HEK293T (cell line): Measurements from ENCODE around the gene KLHL29.

Source experiments
- CTCF ChIA-PET: fragments of 350-600 bp; formaldehyde crosslinking; extraction: SDS; loops from one replicate; lab custom pipeline; 2021; ENCODE audit warnings: antibody characterized with exemption, inconsistent platforms; lab: Yijun Ruan, JAX
- POLR2A ChIA-PET: fragments of 350-600 bp; formaldehyde crosslinking; extraction: SDS; loops from one replicate; lab custom pipeline; 2020; ENCODE audit warnings: antibody characterized with exemption, inconsistent platforms; lab: Yijun Ruan, JAX
- DNase-seq: peaks from one replicate; pipeline ENCODE4 v3.0.0; 2012; ENCODE audit warnings: mixed read lengths; ENCODE audit errors: extremely low spot score
- ARNT ChIP-seq: fragments of 450-650 bp; IDR thresholded peaks from 2 replicates; pipeline ENCODE4 v1.6.1; 2017; ENCODE audit warnings: mild to moderate bottlenecking
- BHLHE40 ChIP-seq: fragments of 450-650 bp; IDR thresholded peaks from 2 replicates; pipeline ENCODE4 v1.6.1; 2016; ENCODE audit warnings: mild to moderate bottlenecking, moderate library complexity, borderline replicate concordance
- CTBP1 ChIP-seq: fragments of 450-650 bp; IDR thresholded peaks from 2 replicates; pipeline ENCODE4 v1.6.1; 2016; ENCODE audit warnings: borderline replicate concordance
- ELF4 ChIP-seq: fragments of 450-650 bp; IDR thresholded peaks from 2 replicates; pipeline ENCODE4 v1.6.1; 2017; ENCODE audit warnings: antibody characterized with exemption
- FOXA1 ChIP-seq: fragments of 450-650 bp; IDR thresholded peaks from 2 replicates; pipeline ENCODE4 v1.6.1; 2016; ENCODE audit warnings: mild to moderate bottlenecking
- FOXK2 ChIP-seq: fragments of 450-650 bp; IDR thresholded peaks from 2 replicates; pipeline ENCODE4 v1.6.1; 2016; ENCODE audit warnings: mild to moderate bottlenecking
- FOXM1 ChIP-seq: fragments of 450-650 bp; IDR thresholded peaks from 2 replicates; pipeline ENCODE4 v1.6.1; 2017; ENCODE audit warnings: mild to moderate bottlenecking, borderline replicate concordance
- HDGF ChIP-seq: fragments of 450-650 bp; IDR thresholded peaks from 2 replicates; pipeline ENCODE4 v1.6.1; 2017; ENCODE audit warnings: antibody characterized with exemption, borderline replicate concordance
- L3MBTL2 ChIP-seq: fragments of 450-650 bp; conservative IDR thresholded peaks from 2 replicates; pipeline ENCODE4 v1.6.1; 2016; ENCODE audit warnings: mild to moderate bottlenecking
- LEF1 ChIP-seq: fragments of 450-650 bp; IDR thresholded peaks from 2 replicates; pipeline ENCODE4 v1.6.1; 2017; ENCODE audit warnings: mild to moderate bottlenecking, borderline replicate concordance
- NFRKB ChIP-seq: fragments of 450-650 bp; IDR thresholded peaks from 2 replicates; pipeline ENCODE4 v1.6.1; 2016; ENCODE audit warnings: mild to moderate bottlenecking, moderate library complexity
- PKNOX1 ChIP-seq: fragments of 450-650 bp; IDR thresholded peaks from 2 replicates; pipeline ENCODE4 v1.6.1; 2016
- SP1 ChIP-seq: fragments of 450-650 bp; IDR thresholded peaks from 2 replicates; pipeline ENCODE4 v1.6.1; 2017
- SUZ12 ChIP-seq: fragments of 450-650 bp; IDR thresholded peaks from 2 replicates; pipeline ENCODE4 v1.6.1; 2016; ENCODE audit warnings: mild to moderate bottlenecking
- TARDBP ChIP-seq: fragments of 450-650 bp; IDR thresholded peaks from 2 replicates; pipeline ENCODE4 v1.6.1; 2016
- ZNF384 ChIP-seq: fragments of 450-650 bp; IDR thresholded peaks from 2 replicates; pipeline ENCODE4 v1.6.1; 2016

Gene KLHL29

GRCh38 chr2:23482607-23483006 is 97.6 kb downstream of the KLHL29 start:
- DNase-seq = no peak
- ChIA-PET POLR2A (interaction anchor here (1.2 kb wide), 1 partner anchor 96 kb away, joined by 3 read pairs; no protein-coding TSS in a partner anchor), CTCF (no interaction called here)
- TF ChIP-seq TARDBP (no peak), HDGF (no peak), FOXA1 (no peak), LEF1 (no peak)

- CTCF ChIA-PET = no interaction called here
- no peak for DNase-seq
- TF ChIP-seq FOXM1 = no peak
- TF ChIP-seq FOXK2 = no peak
- TF ChIP-seq L3MBTL2 = no peak
- no peak for TF ChIP-seq HDGF
- no peak for TF ChIP-seq ZNF384
- no peak for TF ChIP-seq ELF4
- no peak for TF ChIP-seq NFRKB
- TF ChIP-seq PKNOX1 = no peak
- TF ChIP-seq TARDBP = no peak
- TF ChIP-seq FOXA1 = no peak
- no peak for TF ChIP-seq ARNT
- TF ChIP-seq LEF1 = no peak
- no peak for TF ChIP-seq SP1
- TF ChIP-seq BHLHE40 = no peak
- TF ChIP-seq SUZ12 = no peak
- TF ChIP-seq CTBP1 = no peak
- POLR2A ChIA-PET = no interaction called here
These were observed 98.8 kb downstream of the KLHL29 start for GRCh38 chr2:23483791-23484190.

GRCh38 chr2:23484275-23484674 is 99.3 kb downstream of the KLHL29 start:
- ChIA-PET POLR2A (no interaction called here), CTCF (no interaction called here)
- DNase-seq = no peak
- no peak for TF ChIP-seq LEF1
- no peak for TF ChIP-seq L3MBTL2
- TF ChIP-seq BHLHE40 = no peak
- no peak for TF ChIP-seq ZNF384
- TF ChIP-seq ARNT = no peak
- no peak for TF ChIP-seq FOXM1
- TF ChIP-seq HDGF = no peak
- no peak for TF ChIP-seq SP1
- no peak for TF ChIP-seq ELF4
- TF ChIP-seq FOXA1 = no peak
- no peak for TF ChIP-seq PKNOX1
- TF ChIP-seq TARDBP = no peak
- no peak for TF ChIP-seq CTBP1

DNA sequence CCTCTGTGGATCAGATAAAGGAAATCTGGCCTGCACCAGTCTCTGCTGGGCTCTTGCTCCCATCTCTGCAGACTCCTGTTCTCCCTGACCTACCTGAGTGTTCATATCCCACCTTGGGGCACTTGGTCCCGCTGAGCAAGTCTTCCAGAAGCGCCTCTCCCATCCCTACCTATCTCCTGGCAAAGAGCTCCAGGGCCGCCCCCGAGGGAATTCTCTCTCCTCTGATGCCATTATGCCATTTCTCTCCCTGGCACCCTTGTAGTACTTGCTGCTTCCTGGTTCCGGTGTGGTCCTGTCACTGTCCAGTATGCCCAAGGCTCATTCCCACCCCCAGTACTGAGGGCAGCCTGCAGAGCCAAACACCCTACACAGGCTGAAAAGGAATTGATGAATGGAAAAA is 99.8 kb downstream of the KLHL29 start:
- POLR2A ChIA-PET = no interaction called here
- CTCF ChIA-PET = no interaction called here
- no peak for DNase-seq

DNA sequence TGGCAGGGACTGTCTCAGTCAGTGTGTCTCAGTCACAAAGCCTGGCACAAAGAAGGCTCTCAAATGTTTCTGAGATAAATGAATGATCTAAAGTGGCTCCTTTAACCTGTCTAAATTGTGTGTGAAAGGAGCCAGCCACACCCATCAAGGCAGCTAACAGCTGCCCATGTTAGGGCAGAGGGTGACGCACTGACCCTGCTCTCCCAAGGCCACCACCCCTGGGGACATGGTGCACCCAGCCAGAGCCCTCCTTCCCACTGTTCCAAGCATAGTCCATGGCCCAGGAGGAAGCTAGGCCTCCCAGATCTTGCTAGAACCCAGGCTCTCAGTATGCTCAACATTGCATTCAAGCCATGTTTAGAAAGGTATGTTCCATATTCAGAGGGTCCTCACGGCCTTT is 100.3 kb downstream of the KLHL29 start:
- ChIA-PET CTCF (no interaction called here), POLR2A (no interaction called here)
- no peak for DNase-seq
- TF ChIP-seq FOXM1 = no peak
- TF ChIP-seq ELF4 = no peak
- TF ChIP-seq NFRKB = no peak

More for the DNA sequence above, 99.8 kb downstream of the KLHL29 start:
- no peak for TF ChIP-seq BHLHE40
- no peak for TF ChIP-seq HDGF
- TF ChIP-seq FOXK2 = no peak
- TF ChIP-seq ELF4 = no peak
- no peak for TF ChIP-seq SP1
- TF ChIP-seq FOXA1 = no peak
- TF ChIP-seq TARDBP = no peak
- TF ChIP-seq PKNOX1 = no peak
- TF ChIP-seq LEF1 = no peak
- no peak for TF ChIP-seq CTBP1
- no peak for TF ChIP-seq ARNT
- TF ChIP-seq SUZ12 = no peak
- no peak for TF ChIP-seq ZNF384
- TF ChIP-seq FOXM1 = no peak
- TF ChIP-seq L3MBTL2 = no peak
- TF ChIP-seq NFRKB = no peak

DNA sequence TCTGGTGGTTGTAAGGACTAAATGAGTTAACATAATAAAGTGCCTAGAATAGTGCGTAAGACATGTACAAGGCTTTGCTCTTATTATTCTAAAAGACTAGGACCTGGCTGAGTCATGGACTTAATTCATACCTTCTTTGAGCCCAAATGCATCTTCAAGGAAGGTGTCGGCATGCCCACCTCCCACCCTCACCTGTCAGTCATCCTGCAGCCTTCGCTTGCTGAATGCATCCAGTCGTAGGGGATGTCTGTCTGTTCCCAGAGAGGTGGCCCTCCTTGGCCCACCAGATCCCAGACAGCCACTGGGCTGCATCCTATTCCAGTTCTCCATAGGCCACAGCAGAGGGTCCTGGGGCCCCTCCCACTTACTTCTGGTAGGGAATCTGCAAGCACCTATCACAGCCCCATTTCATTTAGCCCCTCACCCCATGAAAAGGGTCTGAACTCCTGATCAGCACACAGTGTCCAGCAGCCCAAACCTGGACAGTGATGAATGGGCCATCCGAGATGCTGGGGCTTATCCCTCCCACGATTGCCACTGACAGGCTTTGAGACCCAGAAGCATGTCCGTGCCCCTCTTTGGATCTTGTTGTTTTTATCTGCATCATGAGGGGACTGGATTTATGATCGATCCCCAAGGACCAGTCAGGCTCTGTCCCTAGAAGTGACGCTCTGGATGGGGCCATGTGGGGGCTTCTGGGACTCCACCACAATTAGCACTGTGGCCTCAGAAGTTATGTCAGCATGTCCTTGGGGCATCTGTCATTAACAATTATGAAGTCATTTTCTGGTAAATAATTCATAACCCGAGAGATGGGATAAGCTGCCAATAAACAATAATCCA is 101.1 kb downstream of the KLHL29 start:
- TF ChIP-seq L3MBTL2 (no peak), FOXM1 (no peak), NFRKB (no peak), HDGF (no peak), CTBP1 (no peak), TARDBP (no peak), SP1 (no peak), ARNT (no peak)
- CTCF ChIA-PET = no interaction called here
- no peak for DNase-seq
- POLR2A ChIA-PET = no interaction called here
